ENCODE data around the gene ZNF10.

DNA sequence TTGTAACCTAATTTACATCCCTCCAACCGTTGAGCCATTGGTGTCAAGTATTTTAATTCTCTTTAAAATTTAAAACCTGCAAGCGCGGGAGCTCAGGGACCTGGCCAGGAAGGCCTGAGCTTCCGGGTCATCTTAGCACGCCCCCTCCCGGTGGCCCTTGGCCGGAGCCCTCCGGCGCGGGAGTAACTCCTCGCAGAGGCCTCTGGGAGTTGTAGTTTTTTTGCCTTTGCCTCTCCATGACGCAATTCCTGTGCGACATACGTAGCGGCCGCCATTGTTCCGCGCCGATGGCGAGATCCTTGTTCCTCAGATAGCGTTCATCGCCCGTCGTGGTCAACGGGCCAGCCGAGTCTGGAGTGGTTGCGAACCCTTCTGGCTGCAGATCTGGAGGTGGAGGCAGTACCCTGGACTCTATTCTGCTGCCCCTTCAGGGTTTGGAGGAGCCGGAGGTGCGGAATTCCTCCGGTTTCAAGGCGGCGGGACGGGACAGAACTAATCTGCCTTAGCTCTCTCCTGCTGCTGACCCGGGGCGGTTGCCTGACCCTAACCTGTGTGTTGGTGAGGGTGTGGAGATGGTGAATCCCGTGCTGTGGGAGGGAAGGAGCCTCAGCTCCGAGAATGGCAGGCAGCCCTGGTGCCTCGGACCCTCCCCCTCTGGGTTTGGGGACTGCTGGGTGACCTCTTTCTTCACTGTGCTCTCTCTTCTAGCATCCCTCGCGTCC is 51.0 kb downstream of the ZNF10 start, which contains the start of gene ZNF268:
- TF ChIP-seq EZH2 (IDR thresholded peaks at IDR 0.05; ENCODE audit: low read length), result no peak
- peak; percentile 71 to 83 (median 75) for TF ChIP-seq CTCF (optimal IDR thresholded peaks at IDR 0.05 in 1 of 3, IDR thresholded peaks at IDR 0.05 in 1 of 3, conservative IDR thresholded peaks at IDR 0.05 in 1 of 3; ENCODE audit: extremely low read depth in 1 of 3, insufficient read depth in 2 of 3, low read length in 3 of 3)
